Measurements from ENCODE around the gene FRS2.
A peak's percentile ranks its signal among the peaks of the same experiment; 100 is the strongest.

FRS2 gene

GRCh38 chr12:69524755-69525469 is 54.7 kb downstream of the FRS2 start:
- TF ChIP-seq CTCF (IDR thresholded peaks at IDR 0.05), result no peak
- Histone ChIP-seq H3K4me3 (no peak overlapping the region), H3K27ac (no peak overlapping the region)
- DNase-seq (ENCODE audit: low spot score), result no peak

- TF ChIP-seq CTCF (IDR thresholded peaks at IDR 0.05), result no peak
- Histone ChIP-seq H3K4me3 (no peak overlapping the region), H3K27ac (peak overlapping the region; percentile 9 to 40)
- DNase-seq (ENCODE audit: low spot score), result no peak
These were observed 57.5 kb downstream of the FRS2 start for GRCh38 chr12:69527506-69528272.

GRCh38 chr12:69529021-69529420 is 58.8 kb downstream of the FRS2 start:
- no peak overlapping the region for H3K4me3 ChIP-seq
- no peak for DNase-seq (ENCODE audit: low spot score)
- H3K27ac ChIP-seq, result peak overlapping the region in 1 of 2 donors; percentile 25

GRCh38 chr12:69533844-69534243 is 63.7 kb downstream of the FRS2 start:
- no peak overlapping the region for H3K4me3 ChIP-seq
- DNase-seq (ENCODE audit: low spot score), result no peak
- no peak for TF ChIP-seq CTCF (IDR thresholded peaks at IDR 0.05)
- H3K27ac ChIP-seq, result peak overlapping the region; percentile 59 to 69

More at GRCh38 chr12:69529021-69529420, 58.8 kb downstream of the FRS2 start:
- TF ChIP-seq CTCF (IDR thresholded peaks at IDR 0.05), result no peak

- DNase-seq (ENCODE audit: low spot score), result peak; percentile 81
- TF ChIP-seq CTCF (IDR thresholded peaks at IDR 0.05), result no peak
- Histone ChIP-seq H3K27ac (peak overlapping the region; percentile 59 to 69), H3K4me3 (peak overlapping the region; percentile 22)
These were observed 64.2 kb downstream of the FRS2 start for GRCh38 chr12:69534389-69534822.

GRCh38 chr12:69540987-69541386 is 70.8 kb downstream of the FRS2 start:
- TF ChIP-seq CTCF (IDR thresholded peaks at IDR 0.05), result no peak
- Histone ChIP-seq H3K27ac (no peak overlapping the region), H3K4me3 (no peak overlapping the region)
- no peak for DNase-seq (ENCODE audit: low spot score)

Measured in coronary artery (tissue), 2 donors.